Mesenchymal stem cell (in vitro differentiated cells and primary cell): ENCODE results near the gene PARP9.

ENCODE experiments used
- DNase-seq: peaks from one replicate; pipeline ENCODE4 v3.0.0-alpha.2; 2013
- H2AFZ ChIP-seq: one replicate; pipeline ENCODE4 v1.6.1; 2013; ENCODE audit warnings: low read depth, mild to moderate bottlenecking, control low read depth, inconsistent platforms, low read length, moderate library complexity
- H2AK5ac ChIP-seq: 2 replicates; pipeline ENCODE4 v1.6.1; 2013; ENCODE audit warnings: low read length, moderate library complexity, mild to moderate bottlenecking, inconsistent platforms; ENCODE audit not compliant: severe bottlenecking
- H2BK120ac ChIP-seq: one replicate; pipeline ENCODE4 v1.6.1; 2013; ENCODE audit warnings: low read depth, mild to moderate bottlenecking, inconsistent platforms, low read length, moderate library complexity
- H2BK12ac ChIP-seq, 2 experiments: one replicate each; pipeline ENCODE4 v1.6.1; 2013; ENCODE audit warnings: inconsistent platforms in 2 of 2, low read length in 2 of 2, mild to moderate bottlenecking in 2 of 2, moderate library complexity in 2 of 2, control low read depth in 1 of 2
- H2BK15ac ChIP-seq: one replicate; pipeline ENCODE4 v1.6.1; 2013; ENCODE audit warnings: mild to moderate bottlenecking, low read depth, inconsistent platforms; ENCODE audit not compliant: poor library complexity, severe bottlenecking
- H2BK5ac ChIP-seq: 2 replicates; pipeline ENCODE4 v1.6.1; 2013; ENCODE audit warnings: low read depth, mild to moderate bottlenecking, low read length, control low read depth, inconsistent platforms; ENCODE audit not compliant: poor library complexity, severe bottlenecking
- H3K14ac ChIP-seq, 2 experiments: one replicate each; pipeline ENCODE4 v1.6.1; 2013; ENCODE audit warnings: inconsistent platforms in 2 of 2, low read length in 2 of 2, control low read depth in 1 of 2, mild to moderate bottlenecking in 1 of 2, moderate library complexity in 1 of 2
- H3K18ac ChIP-seq, 2 experiments: one replicate each; pipeline ENCODE4 v1.6.1; 2013; ENCODE audit warnings: inconsistent platforms in 2 of 2, low read length in 2 of 2, control low read depth in 1 of 2, low read depth in 1 of 2, mild to moderate bottlenecking in 1 of 2
- H3K23ac ChIP-seq, 2 experiments: one replicate each; pipeline ENCODE4 v1.6.1; 2013; ENCODE audit warnings: inconsistent platforms in 2 of 2, low read length in 2 of 2, mild to moderate bottlenecking in 2 of 2, moderate library complexity in 2 of 2, control low read depth in 1 of 2
- H3K27ac ChIP-seq: 2 replicates; pipeline ENCODE4 v1.5.1; 2013; ENCODE audit warnings: mild to moderate bottlenecking, moderate library complexity, low read length, control low read depth, inconsistent platforms; ENCODE audit not compliant: poor library complexity, severe bottlenecking
- H3K27me3 ChIP-seq, 2 experiments: 2 replicates each; pipeline versions ENCODE4 v1.6.1 to v1.7.0; 2013; ENCODE audit warnings: low read length in 2 of 2, mild to moderate bottlenecking in 2 of 2, moderate library complexity in 2 of 2, control low read depth in 1 of 2, inconsistent platforms in 1 of 2; ENCODE audit not compliant: control insufficient read depth in 1 of 2, insufficient read depth in 1 of 2
- H3K36me3 ChIP-seq, 2 experiments: 2 replicates each; pipeline versions ENCODE4 v1.6.1 to v1.7.0; 2013; ENCODE audit warnings: low read length in 2 of 2, control low read depth in 1 of 2, inconsistent platforms in 1 of 2, low read depth in 1 of 2, mild to moderate bottlenecking in 1 of 2; ENCODE audit not compliant: insufficient read depth in 2 of 2, control insufficient read depth in 1 of 2
- H3K4ac ChIP-seq, 2 experiments: one replicate each; pipeline ENCODE4 v1.6.1; 2013; ENCODE audit warnings: inconsistent platforms in 2 of 2, low read length in 2 of 2, mild to moderate bottlenecking in 2 of 2, moderate library complexity in 2 of 2, control low read depth in 1 of 2, low read depth in 1 of 2
- H3K4me1 ChIP-seq: 2 replicates; pipeline ENCODE4 v1.6.1; 2013; ENCODE audit warnings: low read depth, low read length, control low read depth; ENCODE audit not compliant: control insufficient read depth, insufficient read depth
- H3K4me2 ChIP-seq: 2 replicates; pipeline ENCODE4 v1.6.1; 2013; ENCODE audit warnings: low read length, mild to moderate bottlenecking, inconsistent platforms; ENCODE audit not compliant: poor library complexity, severe bottlenecking
- H3K4me3 ChIP-seq, 2 experiments: 2 replicates each; pipeline versions ENCODE4 v1.5.1 to v1.7.0; 2013; ENCODE audit warnings: low read length in 2 of 2, mild to moderate bottlenecking in 2 of 2, control low read depth in 1 of 2, low read depth in 1 of 2; ENCODE audit not compliant: insufficient read depth in 1 of 2
- H3K79me1 ChIP-seq: replicated peaks from 2 replicates; pipeline ENCODE4 v1.6.1; 2013; ENCODE audit warnings: mild to moderate bottlenecking, control low read depth, low read length, inconsistent platforms; ENCODE audit not compliant: poor library complexity, severe bottlenecking
- H3K9ac ChIP-seq: 2 replicates; pipeline ENCODE4 v1.7.0; 2013; ENCODE audit warnings: mild to moderate bottlenecking, low read length, moderate library complexity
- H3K9me3 ChIP-seq: 2 replicates; pipeline ENCODE4 v1.7.0; 2013; ENCODE audit warnings: mild to moderate bottlenecking, low read length; ENCODE audit not compliant: control insufficient read depth
- H4K8ac ChIP-seq: one replicate; pipeline ENCODE4 v1.6.1; 2013; ENCODE audit warnings: inconsistent platforms, mild to moderate bottlenecking, low read length, moderate library complexity
- H4K91ac ChIP-seq: one replicate; pipeline ENCODE4 v1.6.1; 2013; ENCODE audit warnings: mild to moderate bottlenecking, low read length, inconsistent platforms
- WGBS: methylation state at CpG from one replicate; pipeline ENCODE4 v1.1.7; 2013; ENCODE audit warnings: mixed read lengths; 5-methylcytosine and 5-hydroxymethylcytosine counted together

Gene PARP9

DNA sequence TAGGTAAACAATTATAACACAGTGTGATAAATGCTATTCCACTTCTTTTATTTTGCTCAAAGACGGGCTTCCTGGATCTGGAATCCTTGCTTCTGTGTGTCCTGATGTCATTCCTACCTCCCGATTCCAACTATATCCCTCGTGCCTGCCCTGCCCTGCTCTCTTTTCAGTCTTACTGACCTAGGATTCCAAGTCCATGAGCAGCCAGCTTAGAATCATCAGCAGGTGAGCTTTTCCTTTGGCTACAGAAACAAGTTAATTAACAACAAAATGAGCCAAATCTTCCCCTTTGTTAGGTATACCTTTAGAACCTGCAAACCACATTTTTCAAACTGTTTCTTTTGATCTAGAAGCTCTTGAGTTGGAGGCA, 27.5 kb downstream of the PARP9 start:
- H3K14ac ChIP-seq, result no peak overlapping the region
- no peak overlapping the region for H3K18ac ChIP-seq
- no peak overlapping the region for H3K23ac ChIP-seq
- no peaks in the 10 kb centered on the region for H3K27me3 ChIP-seq
- no peak overlapping the region for H2BK12ac ChIP-seq
- WGBS, result 62% methylated on average over 3 of the region's 3 CpGs
- DNase-seq, result no peak
- peaks cover 5 to 96% of the 10 kb centered on the region in 2 experiments for H3K36me3 ChIP-seq
- no peak overlapping the region for H2AFZ ChIP-seq
- H3K4me3 ChIP-seq, result no peak overlapping the region
- H4K8ac ChIP-seq, result no peak overlapping the region
- no peak overlapping the region for H3K4me2 ChIP-seq
- no peak overlapping the region for H3K4ac ChIP-seq
- no peak overlapping the region for H4K91ac ChIP-seq
- no peak overlapping the region for H2AK5ac ChIP-seq
- no peaks in the 10 kb centered on the region for H3K4me1 ChIP-seq
- no peaks in the 10 kb centered on the region for H3K9me3 ChIP-seq
- no peaks in the 10 kb centered on the region for H3K79me1 ChIP-seq
- H2BK120ac ChIP-seq, result no peak overlapping the region
- H3K27ac ChIP-seq, result no peak overlapping the region
- H2BK15ac ChIP-seq, result no peak overlapping the region
- H2BK5ac ChIP-seq, result no peak overlapping the region
- H3K9ac ChIP-seq, result no peak overlapping the region

- Histone ChIP-seq H3K9ac (no peak overlapping the region), H3K4me1 (no peaks in the 10 kb centered on the region)
Observed at GRCh38 chr3:122535964-122536631, 28.0 kb downstream of the PARP9 start.

GRCh38 chr3:122533931-122534334, 30.2 kb downstream of the PARP9 start:
- Histone ChIP-seq H3K36me3 (peaks cover 5 to 89% of the 10 kb centered on the region in 2 experiments), H3K14ac (no peak overlapping the region), H3K23ac (no peak overlapping the region), H2AK5ac (no peak overlapping the region), H3K4ac (no peak overlapping the region), H3K9me3 (no peaks in the 10 kb centered on the region), H3K4me3 (no peak overlapping the region), H2AFZ (no peak overlapping the region), H2BK12ac (no peak overlapping the region), H3K9ac (no peak overlapping the region), H2BK120ac (no peak overlapping the region), H2BK5ac (no peak overlapping the region), H3K18ac (no peak overlapping the region), H2BK15ac (no peak overlapping the region), H3K4me1 (no peaks in the 10 kb centered on the region), H3K79me1 (no peaks in the 10 kb centered on the region), H3K27me3 (no peaks in the 10 kb centered on the region), H4K91ac (no peak overlapping the region), H4K8ac (no peak overlapping the region), H3K27ac (no peak overlapping the region), H3K4me2 (no peak overlapping the region)
- DNase-seq, result peak; percentile 87
- WGBS, result 87% methylated on average over 1 of the region's 1 CpG

More at GRCh38 chr3:122535964-122536631, 28.0 kb downstream of the PARP9 start:
- peak overlapping the region in 1 of 2 experiments; percentile 43 for H3K23ac ChIP-seq
- no peak overlapping the region for H2BK15ac ChIP-seq
- no peak overlapping the region for H3K4me3 ChIP-seq
- H2BK12ac ChIP-seq, result no peak overlapping the region
- no peaks in the 10 kb centered on the region for H3K9me3 ChIP-seq
- H2BK120ac ChIP-seq, result no peak overlapping the region
- H3K4me2 ChIP-seq, result no peak overlapping the region
- DNase-seq, result no peak
- no peak overlapping the region for H3K18ac ChIP-seq
- H3K27me3 ChIP-seq, result no peaks in the 10 kb centered on the region
- peaks cover 5 to 96% of the 10 kb centered on the region in 2 experiments for H3K36me3 ChIP-seq
- no peak overlapping the region for H3K27ac ChIP-seq
- H2BK5ac ChIP-seq, result no peak overlapping the region
- no peak overlapping the region for H2AFZ ChIP-seq
- H4K91ac ChIP-seq, result no peak overlapping the region
- H3K4ac ChIP-seq, result no peak overlapping the region
- H3K14ac ChIP-seq, result no peak overlapping the region
- 65% methylated on average over 6 of the region's 6 CpGs for WGBS
- H3K79me1 ChIP-seq, result no peaks in the 10 kb centered on the region
- no peak overlapping the region for H2AK5ac ChIP-seq
- no peak overlapping the region for H4K8ac ChIP-seq

- no peaks in the 10 kb centered on the region for H3K79me1 ChIP-seq
- no peak overlapping the region for H4K8ac ChIP-seq
- WGBS, result no CpG with 5 or more reads among the region's 2 CpGs
Observed at GRCh38 chr3:122533480-122533879, 30.6 kb downstream of the PARP9 start.

More at GRCh38 chr3:122533480-122533879, 30.6 kb downstream of the PARP9 start:
- no peak overlapping the region for H3K18ac ChIP-seq
- no peaks in the 10 kb centered on the region for H3K27me3 ChIP-seq
- no peaks in the 10 kb centered on the region for H3K4me1 ChIP-seq
- H2BK15ac ChIP-seq, result no peak overlapping the region
- peaks cover 5 to 89% of the 10 kb centered on the region in 2 experiments for H3K36me3 ChIP-seq
- H3K23ac ChIP-seq, result no peak overlapping the region
- H3K4ac ChIP-seq, result no peak overlapping the region
- H2BK12ac ChIP-seq, result no peak overlapping the region
- no peak overlapping the region for H3K4me3 ChIP-seq
- no peak overlapping the region for H3K4me2 ChIP-seq
- H2BK120ac ChIP-seq, result no peak overlapping the region
- H3K9me3 ChIP-seq, result no peaks in the 10 kb centered on the region
- H3K14ac ChIP-seq, result no peak overlapping the region
- H3K27ac ChIP-seq, result no peak overlapping the region
- no peak overlapping the region for H2AFZ ChIP-seq
- H2AK5ac ChIP-seq, result no peak overlapping the region
- H4K91ac ChIP-seq, result no peak overlapping the region
- H2BK5ac ChIP-seq, result no peak overlapping the region
- DNase-seq, result no peak
- H3K9ac ChIP-seq, result no peak overlapping the region
